ENCODE results near the gene TSPAN18. TPM values are rescaled to one million over a fixed set of nuclear protein-coding genes. Genes with fewer than 3 reads are reported as not detected.

The TSPAN18 gene
- total RNA-seq, 1 experiment from 2014 or later: 2.8 TPM

DNA sequence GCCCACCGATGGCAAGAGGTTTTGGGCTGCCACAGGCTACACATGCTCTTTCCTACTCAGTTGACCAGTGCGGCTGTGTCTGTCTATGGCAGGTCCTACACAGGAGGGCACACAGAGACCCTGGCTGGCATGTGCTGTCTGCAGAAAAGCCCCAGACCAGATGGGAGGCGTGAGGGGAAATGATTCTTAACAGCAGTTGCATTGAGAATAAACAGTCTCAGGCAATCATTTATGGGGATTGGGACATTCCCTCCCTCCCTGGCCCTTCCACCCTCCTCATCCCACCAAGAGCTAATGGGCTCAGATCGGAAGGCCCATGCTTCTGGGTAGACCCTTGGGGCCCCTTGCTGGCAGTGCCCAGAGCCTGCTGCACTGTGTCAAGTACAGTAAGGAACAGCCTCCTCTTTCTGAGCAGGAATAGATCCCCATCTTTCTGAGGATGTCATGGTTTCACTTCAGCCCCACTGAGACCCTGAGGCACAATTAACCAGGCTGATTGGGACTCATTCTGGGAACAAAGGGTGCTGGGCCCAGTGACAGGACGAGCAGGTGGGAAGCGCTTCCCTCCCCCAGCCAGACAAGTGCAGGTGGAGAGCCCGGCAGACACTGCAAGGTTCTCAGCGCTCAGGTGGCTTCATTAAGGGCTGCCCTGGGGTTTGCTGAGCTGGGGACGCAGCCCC lies 28.3 kb downstream of the TSPAN18 start:
- H3K27me3 ChIP-seq (replicated peaks; ENCODE audit: insufficient read depth, low read depth, low read length, poor library complexity): no peaks in the 10 kb centered on the region
- no peaks in the 10 kb centered on the region for H3K36me3 ChIP-seq (ENCODE audit: insufficient read depth, low read length, poor library complexity, severe bottlenecking)
- no peak for DNase-seq (ENCODE audit: low spot score)
- no peak overlapping the region for H3K4me3 ChIP-seq (ENCODE audit: low read depth, low read length, poor library complexity, severe bottlenecking)
- intact Hi-C loops (cut with micrococcal nuclease; ENCODE audit: unreplicated experiment): no loop called here
- ChIA-PET POLR2A (ENCODE audit: low non-redundant PET) (no interaction called here), CTCF (no interaction called here)
- no peak for TF ChIP-seq CTCF (conservative IDR thresholded peaks at IDR 0.05; ENCODE audit: low read depth, low read length)
- TF ChIP-seq EZH2 (IDR thresholded peaks at IDR 0.05; ENCODE audit: borderline replicate concordance, low read depth, low read length, poor library complexity, severe bottlenecking): no peak
- no peak overlapping the region for H3K27ac ChIP-seq (ENCODE audit: low read depth, low read length, poor library complexity, severe bottlenecking)
- BruUV-seq (replicated peaks): no TSS peak
- H3K4me1 ChIP-seq (ENCODE audit: insufficient read depth, low read length, poor library complexity, severe bottlenecking): peaks cover 29% of the 10 kb centered on the region
- peaks cover 14% of the 10 kb centered on the region for H3K9me3 ChIP-seq (ENCODE audit: low read depth, low read length, poor library complexity, severe bottlenecking)

- ChIA-PET POLR2A (ENCODE audit: low non-redundant PET) (no interaction called here), CTCF (no interaction called here)
- H3K9me3 ChIP-seq (ENCODE audit: low read depth, low read length, poor library complexity, severe bottlenecking): peaks cover 14% of the 10 kb centered on the region
- no peaks in the 10 kb centered on the region for H3K36me3 ChIP-seq (ENCODE audit: insufficient read depth, low read length, poor library complexity, severe bottlenecking)
- intact Hi-C loops (cut with micrococcal nuclease; ENCODE audit: unreplicated experiment): no loop called here
- H3K4me1 ChIP-seq (ENCODE audit: insufficient read depth, low read length, poor library complexity, severe bottlenecking): peaks cover 38% of the 10 kb centered on the region
- DNase-seq (ENCODE audit: low spot score): no peak
- no peak overlapping the region for H3K27ac ChIP-seq (ENCODE audit: low read depth, low read length, poor library complexity, severe bottlenecking)
- H3K4me3 ChIP-seq (ENCODE audit: low read depth, low read length, poor library complexity, severe bottlenecking): no peak overlapping the region
- H3K27me3 ChIP-seq (replicated peaks; ENCODE audit: insufficient read depth, low read depth, low read length, poor library complexity): no peaks in the 10 kb centered on the region
- no TSS peak for BruUV-seq (replicated peaks)
- no peak for TF ChIP-seq EZH2 (IDR thresholded peaks at IDR 0.05; ENCODE audit: borderline replicate concordance, low read depth, low read length, poor library complexity, severe bottlenecking)
- TF ChIP-seq CTCF (conservative IDR thresholded peaks at IDR 0.05; ENCODE audit: low read depth, low read length): no peak
These were observed 29.1 kb downstream of the TSPAN18 start for GRCh38 chr11:44755556-44756523.

GRCh38 chr11:44758983-44759382 lies 32.2 kb downstream of the TSPAN18 start:
- no peak for DNase-seq (ENCODE audit: low spot score)
- H3K27me3 ChIP-seq (replicated peaks; ENCODE audit: insufficient read depth, low read depth, low read length, poor library complexity): no peaks in the 10 kb centered on the region
- H3K4me1 ChIP-seq (ENCODE audit: insufficient read depth, low read length, poor library complexity, severe bottlenecking): peaks cover 62% of the 10 kb centered on the region
- no peaks in the 10 kb centered on the region for H3K36me3 ChIP-seq (ENCODE audit: insufficient read depth, low read length, poor library complexity, severe bottlenecking)
- H3K27ac ChIP-seq (ENCODE audit: low read depth, low read length, poor library complexity, severe bottlenecking): no peak overlapping the region
- intact Hi-C loops (cut with micrococcal nuclease; ENCODE audit: unreplicated experiment): no loop called here
- no TSS peak for BruUV-seq (replicated peaks)
- H3K4me3 ChIP-seq (ENCODE audit: low read depth, low read length, poor library complexity, severe bottlenecking): no peak overlapping the region
- ChIA-PET CTCF (no interaction called here), POLR2A (ENCODE audit: low non-redundant PET) (no interaction called here)
- TF ChIP-seq CTCF (conservative IDR thresholded peaks at IDR 0.05; ENCODE audit: low read depth, low read length) (no peak), EZH2 (IDR thresholded peaks at IDR 0.05; ENCODE audit: borderline replicate concordance, low read depth, low read length, poor library complexity, severe bottlenecking) (no peak)
- H3K9me3 ChIP-seq (ENCODE audit: low read depth, low read length, poor library complexity, severe bottlenecking): peaks cover 14% of the 10 kb centered on the region

Data from A673 (cell line).